PC-3 (cell line): Measurements from ENCODE around the gene CD2AP.

Experiments
- EZH2 ChIP-seq: fragments of 300-600 bp; sonication (generic); IDR thresholded peaks from one replicate; pipeline ENCODE4 v1.6.1; 2017; ENCODE audit warnings: antibody characterized with exemption, mild to moderate bottlenecking, low read length; ENCODE audit not compliant: unreplicated experiment
- EZH2phosphoT487 ChIP-seq: fragments of 300-600 bp; sonication (generic); IDR thresholded peaks from 2 replicates; pipeline ENCODE4 v1.6.1; 2018; ENCODE audit warnings: mild to moderate bottlenecking, antibody characterized with exemption, low read length, borderline replicate concordance
- TF ChIP-seq, protein P1 (sequence below): fragments of 300-600 bp; sonication (generic); conservative IDR thresholded peaks from 2 replicates; pipeline ENCODE4 v1.5.1; 2017; ENCODE audit warnings: antibody characterized with exemption, low read depth, mild to moderate bottlenecking, low read length

- TF ChIP-seq, protein P1, sequence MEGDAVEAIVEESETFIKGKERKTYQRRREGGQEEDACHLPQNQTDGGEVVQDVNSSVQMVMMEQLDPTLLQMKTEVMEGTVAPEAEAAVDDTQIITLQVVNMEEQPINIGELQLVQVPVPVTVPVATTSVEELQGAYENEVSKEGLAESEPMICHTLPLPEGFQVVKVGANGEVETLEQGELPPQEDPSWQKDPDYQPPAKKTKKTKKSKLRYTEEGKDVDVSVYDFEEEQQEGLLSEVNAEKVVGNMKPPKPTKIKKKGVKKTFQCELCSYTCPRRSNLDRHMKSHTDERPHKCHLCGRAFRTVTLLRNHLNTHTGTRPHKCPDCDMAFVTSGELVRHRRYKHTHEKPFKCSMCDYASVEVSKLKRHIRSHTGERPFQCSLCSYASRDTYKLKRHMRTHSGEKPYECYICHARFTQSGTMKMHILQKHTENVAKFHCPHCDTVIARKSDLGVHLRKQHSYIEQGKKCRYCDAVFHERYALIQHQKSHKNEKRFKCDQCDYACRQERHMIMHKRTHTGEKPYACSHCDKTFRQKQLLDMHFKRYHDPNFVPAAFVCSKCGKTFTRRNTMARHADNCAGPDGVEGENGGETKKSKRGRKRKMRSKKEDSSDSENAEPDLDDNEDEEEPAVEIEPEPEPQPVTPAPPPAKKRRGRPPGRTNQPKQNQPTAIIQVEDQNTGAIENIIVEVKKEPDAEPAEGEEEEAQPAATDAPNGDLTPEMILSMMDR, result no peak
- TF ChIP-seq EZH2phosphoT487, result no peak
- TF ChIP-seq EZH2, result no peak
These were observed 897 bp downstream of the CD2AP start for GRCh38 chr6:47478233-47479139.
